K562 (cell line): ENCODE data around the gene SLX9. TPM values are rescaled to one million over a fixed set of nuclear protein-coding genes. Genes with fewer than 3 reads are reported as not detected.

Experiments used
- ATAC-seq: fragments of 200-7000 bp; cut with Tn5 transposase; 3 replicates; pipeline ENCODE4 v1.9.1; 2020; ENCODE audit warnings: moderate library complexity
- BruUV-seq: library from RNA; stranded (reverse); fragments of 400-500 nt; replicated peaks from 2 replicates; lab custom pipeline; 2021; lab: Mats Ljungman, UMichigan
- CTCF ChIA-PET: fragments of 300-600 bp; formaldehyde crosslinking; extraction: SDS; loops from one replicate; lab custom pipeline; 2021; ENCODE audit warnings: low intra/inter-chr PET ratio; lab: Yijun Ruan, JAX
- POLR2A ChIA-PET: fragments of 300-600, 350-650 bp; sonication (Branson Sonifier 250); formaldehyde crosslinking; extraction: SDS; loops from one replicate; lab custom pipeline; 2021; ENCODE audit warnings: antibody characterized with exemption, inconsistent platforms; lab: Yijun Ruan, JAX
- DNase-seq, 4 experiments: peaks; one replicate each; pipeline versions ENCODE4 v3.0.0 to v3.0.0-alpha.2; 2011 to 2018; ENCODE audit warnings: low spot score in 3 of 4, mixed read lengths in 3 of 4; ENCODE audit errors: extremely low read depth in 1 of 4
- FAIRE-seq: peaks from 2 replicates; lab custom pipeline; 2011; peaks lifted over from hg19 to GRCh38; lab: Jason Lieb, UNC
- H2AFZ ChIP-seq: 2 replicates; pipeline ENCODE4 v1.6.0; 2011; ENCODE audit warnings: low read depth, low read length, control low read depth, inconsistent platforms
- H3K27ac ChIP-seq: fragments of 200-600 bp; 3 replicates; pipeline ENCODE4 v1.8.0; 2011; ENCODE audit warnings: low read depth, mild to moderate bottlenecking, control low read depth, inconsistent platforms, low read length, moderate library complexity, mixed read lengths; ENCODE audit errors: extremely low read depth
- H3K27me3 ChIP-seq, 2 experiments: fragments of 300-600 bp in 1 of 2; 2 replicates in 1 of 2; 3 replicates in 1 of 2; pipeline versions ENCODE4 v1.6.0 to v1.8.0; 2011; ENCODE audit warnings: inconsistent platforms in 2 of 2, low read length in 2 of 2, mild to moderate bottlenecking in 1 of 2, mixed read lengths in 1 of 2, moderate library complexity in 1 of 2; ENCODE audit not compliant: control insufficient read depth in 2 of 2, insufficient read depth in 2 of 2
- H3K36me3 ChIP-seq: fragments of 300-600 bp; 3 replicates; pipeline ENCODE4 v1.8.0; 2011; ENCODE audit warnings: mild to moderate bottlenecking, low read length, inconsistent platforms; ENCODE audit not compliant: control insufficient read depth, insufficient read depth
- H3K4me1 ChIP-seq, 2 experiments: fragments of 200-600 bp in 1 of 2; replicated peaks in 1 of 2; 2 replicates in 1 of 2; 3 replicates in 1 of 2; pipeline versions ENCODE4 v1.5.1 to v1.8.0; 2011; ENCODE audit warnings: inconsistent platforms in 2 of 2, low read length in 2 of 2, mild to moderate bottlenecking in 1 of 2, mixed read lengths in 1 of 2, moderate library complexity in 1 of 2; ENCODE audit not compliant: control insufficient read depth in 2 of 2, insufficient read depth in 2 of 2
- H3K4me2 ChIP-seq: 2 replicates; pipeline ENCODE4 v1.6.1; 2011; ENCODE audit warnings: low read length, control low read depth, inconsistent platforms, mixed read lengths; ENCODE audit not compliant: insufficient read depth
- H3K4me3 ChIP-seq: fragments of 200-600 bp; sonication (generic), shearing (Covaris generic); 2 replicates; pipeline ENCODE4 v1.5.1; 2016; ENCODE audit warnings: control low read depth, inconsistent platforms
- H3K79me2 ChIP-seq: fragments of 200-600 bp; 3 replicates; pipeline ENCODE4 v1.8.0; 2011; ENCODE audit warnings: low read length, inconsistent platforms; ENCODE audit not compliant: control insufficient read depth, insufficient read depth
- H3K9ac ChIP-seq, 2 experiments: 2 replicates each; pipeline versions ENCODE4 v1.6.0 to v1.6.1; 2011; ENCODE audit warnings: low read depth in 2 of 2, low read length in 2 of 2, control low read depth in 1 of 2, inconsistent platforms in 1 of 2, mild to moderate bottlenecking in 1 of 2, mixed read lengths in 1 of 2; ENCODE audit not compliant: insufficient read depth in 1 of 2
- H3K9me1 ChIP-seq: one replicate; pipeline ENCODE4 v1.6.0; 2011; ENCODE audit warnings: inconsistent platforms, mild to moderate bottlenecking, low read length, moderate library complexity; ENCODE audit not compliant: control insufficient read depth, insufficient read depth
- H3K9me3 ChIP-seq: replicated peaks from 2 replicates; pipeline ENCODE4 v1.5.1; 2011; ENCODE audit warnings: low read depth, low read length, inconsistent platforms; ENCODE audit not compliant: control insufficient read depth, insufficient read depth
- H4K20me1 ChIP-seq: replicated peaks from 2 replicates; pipeline ENCODE4 v1.6.1; 2011; ENCODE audit warnings: low read length, inconsistent platforms, mixed read lengths; ENCODE audit not compliant: control insufficient read depth, insufficient read depth
- BRD9 ChIP-seq: fragments of 450-650 bp; IDR thresholded peaks from 2 replicates; pipeline ENCODE4 v1.6.1; 2018; ENCODE audit warnings: low read depth; ENCODE audit not compliant: partially characterized antibody
- CHD7 ChIP-seq: fragments of 200-600 bp; sonication (generic); IDR thresholded peaks from one replicate; pipeline ENCODE4 v1.6.1; 2012; ENCODE audit warnings: mild to moderate bottlenecking, low read depth, low read length, inconsistent platforms
- MAFK ChIP-seq: IDR thresholded peaks from 2 replicates; pipeline ENCODE4 v1.6.1; 2011; ENCODE audit warnings: low read length, improper control_type of control experiment
- MAX ChIP-seq: sonication (generic); formaldehyde crosslinking; IDR thresholded peaks from 2 replicates; pipeline ENCODE4 v1.9.0; 2022; ENCODE audit warnings: mild to moderate bottlenecking, missing genetic modification reagents
- MLX ChIP-seq, 2 experiments: fragments of 450-650 bp in 1 of 2; sonication (generic) in 1 of 2; formaldehyde crosslinking; conservative IDR thresholded peaks; 2 replicates each; pipeline versions ENCODE4 v1.4.0 to v1.8.1; 2020 to 2022; ENCODE audit warnings: mild to moderate bottlenecking in 1 of 2, missing genetic modification reagents in 1 of 2
- MYC ChIP-seq, 2 experiments: fragments of 250-450 bp in 1 of 2; sonication (Bioruptor Pico) in 1 of 2; IDR thresholded peaks; 2 replicates each; pipeline versions ENCODE4 v1.5.1 to v1.6.1; 2012 to 2021; ENCODE audit warnings: low read depth in 2 of 2, borderline replicate concordance in 1 of 2, improper control_type of control experiment in 1 of 2, low read length in 1 of 2, mild to moderate bottlenecking in 1 of 2, moderate library complexity in 1 of 2
- ZNF134 ChIP-seq: fragments of 250-450 bp; sonication (Bioruptor Pico); conservative IDR thresholded peaks from 2 replicates; pipeline ENCODE4 v1.4.0; 2020
- WGBS: fragments of 100-300 bp; shearing (Covaris generic); methylation state at CpG from one replicate; pipeline ENCODE4 v1.1.6; 2016; ENCODE audit warnings: low coverage, mixed read lengths; ENCODE audit not compliant: insufficient coverage; ENCODE audit errors: missing lambda C conversion rate; 5-methylcytosine and 5-hydroxymethylcytosine counted together
- in situ Hi-C: fragments of 300-500 bp; cut with MboI; formaldehyde crosslinking; loops from 4 replicates; pipeline ENCODE4 v1.15.0; 2018; ENCODE audit warnings: inconsistent platforms, mixed read lengths
- intact Hi-C: fragments of 100-400 bp; cut with micrococcal nuclease; formaldehyde crosslinking; loops from 2 replicates; pipeline ENCODE4 v1.14.2; 2022
- polyA plus RNA-seq, 8 experiments: library from polyadenylated mRNA; depleted of rRNA in 4 of 8; stranded (reverse) in 5 of 8; unstranded in 3 of 8; fragments of >200 nt; fragmentation: Nextera tagmentation in 2 of 8; fragmentation: Illumina TruSeq in 1 of 8; extraction: Ambion mirVana in 2 of 8; extraction: Trizol in 1 of 8; gene quantifications; 2 replicates each; pipeline versions ENCODE4 v1.2.1 to v1.2.3, GENCODE V29; 2011 to 2014; ENCODE audit warnings: inconsistent platforms in 1 of 8, missing spikeins in 1 of 8
- total RNA-seq, 7 experiments: library from RNA; depleted of rRNA in 6 of 7; stranded (reverse); fragments of >200 nt in 6 of 7; fragmentation: Illumina TruSeq in 2 of 7; extraction: Trizol in 2 of 7; gene quantifications; 2 replicates each; pipeline versions ENCODE4 v1.2.1 to v1.2.3, GENCODE V29; 2011 to 2021; ENCODE audit warnings: low replicate concordance in 1 of 7

SLX9 gene
- total and polyA plus RNA-seq, 9 of the 15 experiments (the other 6 are each of a cell fraction or from before 2014, with no cell fraction given) = 1.2 to 75.5 (median 16.5) TPM

- TF ChIP-seq MLX (CRISPR knock-in tag; conservative IDR thresholded peaks at IDR 0.05) = no peak
- TF ChIP-seq MYC (IDR thresholded peaks at IDR 0.05; ENCODE audit: low read depth, low read length) = no peak
- no peak for TF ChIP-seq MYC (CRISPR knock-in tag; IDR thresholded peaks at IDR 0.05; ENCODE audit: borderline replicate concordance, low read depth)
- no peak for TF ChIP-seq BRD9
- TF ChIP-seq MAX (CRISPR knock-in tag) = peak; percentile 15; the same call in 1 of the 2 replicates
Measured at GRCh38 chr21:45006536-45007095, 66.8 kb downstream of the SLX9 start (continued).

- Histone ChIP-seq H3K27me3 (peaks cover 52 to 56% of the 10 kb centered on the region in 2 experiments), H3K9me1 (no peaks in the 10 kb centered on the region), H2AFZ (no peak overlapping the region), H3K27ac (no peak overlapping the region), H3K4me3 (no peak overlapping the region), H3K4me1 (peaks cover 7 to 29% of the 10 kb centered on the region in 2 experiments; a peak in 4 of 5 replicates), H3K79me2 (no peaks in the 10 kb centered on the region), H3K36me3 (no peaks in the 10 kb centered on the region), H4K20me1 (no peaks in the 10 kb centered on the region), H3K4me2 (no peak overlapping the region), H3K9ac (no peak overlapping the region), H3K9me3 (no peaks in the 10 kb centered on the region)
- in situ Hi-C loops = no loop called here
- no TSS peak for BruUV-seq
- no peak for ATAC-seq
- ChIA-PET CTCF (no interaction called here), POLR2A (no interaction called here)
- no peak for FAIRE-seq
- DNase-seq = no peak
- intact Hi-C loops = loop anchor here (10.0 kb wide), 1 partner anchor 125 kb away; no protein-coding TSS in a partner anchor
- 15% methylated on average over 5 of the region's 5 CpGs for WGBS
- peak; percentile 21; the same call in 1 of the 2 replicates for TF ChIP-seq MAFK
- TF ChIP-seq CHD7 = no peak
- TF ChIP-seq ZNF134 (CRISPR knock-in tag) = no peak
Measured at GRCh38 chr21:45009616-45010015, 69.8 kb downstream of the SLX9 start.
